H1 (cell line): ENCODE measurements around the gene SCARF1. TPM values are rescaled to one million over a fixed set of nuclear protein-coding genes. Genes with fewer than 3 reads are reported as not detected.

Experiments
- CEBPB ChIP-seq: IDR thresholded peaks from 2 replicates; pipeline ENCODE4 v1.6.1; 2012; ENCODE audit warnings: low read depth, low read length
- CHD1 ChIP-seq: IDR thresholded peaks from 2 replicates; pipeline ENCODE4 v1.6.1; 2012; ENCODE audit warnings: low read depth, low read length, improper control_type of control experiment
- NANOG ChIP-seq: IDR thresholded peaks from 2 replicates; pipeline ENCODE4 v1.6.1; 2011; ENCODE audit warnings: low read length, low read depth, mild to moderate bottlenecking, inconsistent platforms; ENCODE audit not compliant: insufficient read depth, poor library complexity, severe bottlenecking
- SP2 ChIP-seq: IDR thresholded peaks from 2 replicates; pipeline ENCODE4 v1.6.1; 2012; ENCODE audit warnings: mild to moderate bottlenecking, low read length, inconsistent platforms
- polyA plus RNA-seq, 7 experiments: library from polyadenylated mRNA; depleted of rRNA in 3 of 7; stranded (reverse) in 5 of 7; unstranded in 2 of 7; fragments of >200 nt in 5 of 7; fragments of 200-250 nt in 2 of 7; gene quantifications; 1 replicate in 5 of 7; 2 replicates in 1 of 7; 4 replicates in 1 of 7; pipeline versions ENCODE4 v1.2.1 to v1.2.3, GENCODE V29; 2011 to 2013; ENCODE audit warnings: missing spikeins in 2 of 7, mixed read lengths in 2 of 7
- total RNA-seq: library from RNA; stranded (reverse); fragmentation: NEBNext Ultra II Directional; extraction: Animal tissue kit (Norgen Biotek cat#: 25700); gene quantifications from 2 replicates; pipeline ENCODE4 v1.2.1, GENCODE V29; 2021
- TF ChIP-seq, protein P1 (sequence below), 3 experiments: IDR thresholded peaks; 1 replicate in 2 of 3; 2 replicates in 1 of 3; pipeline versions ENCODE4 v1.5.1 to v1.6.1; 2011; ENCODE audit warnings: low read length in 3 of 3, mild to moderate bottlenecking in 3 of 3, inconsistent platforms in 2 of 3, low read depth in 1 of 3, moderate library complexity in 1 of 3; ENCODE audit not compliant: insufficient read depth in 1 of 3; ENCODE audit errors: control extremely low read depth in 1 of 3
- TF ChIP-seq, protein P2 (sequence below): IDR thresholded peaks from 2 replicates; pipeline ENCODE4 v1.6.1; 2012; ENCODE audit warnings: inconsistent platforms

SCARF1 gene
- total and polyA plus RNA-seq, 2 of the 8 experiments (the other 6 are each of a cell fraction or from before 2014, with no cell fraction given), result 1.1 to 1.6 TPM

DNA sequence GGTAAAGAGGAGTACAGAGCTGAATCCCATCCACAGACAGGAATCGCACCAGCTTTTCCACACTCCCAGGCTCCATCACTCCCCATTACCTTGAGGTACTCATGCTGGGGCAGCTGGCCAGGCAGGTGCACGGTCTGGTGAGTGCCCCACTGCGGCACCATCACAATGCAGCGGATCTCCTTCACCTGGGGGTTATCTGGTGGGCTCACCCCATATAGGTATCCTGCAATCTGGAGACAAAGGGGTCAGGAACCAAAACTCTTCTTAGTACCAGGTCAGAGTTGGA, 6.0 kb upstream of the SCARF1 start (continued):
- TF ChIP-seq, protein P1, sequence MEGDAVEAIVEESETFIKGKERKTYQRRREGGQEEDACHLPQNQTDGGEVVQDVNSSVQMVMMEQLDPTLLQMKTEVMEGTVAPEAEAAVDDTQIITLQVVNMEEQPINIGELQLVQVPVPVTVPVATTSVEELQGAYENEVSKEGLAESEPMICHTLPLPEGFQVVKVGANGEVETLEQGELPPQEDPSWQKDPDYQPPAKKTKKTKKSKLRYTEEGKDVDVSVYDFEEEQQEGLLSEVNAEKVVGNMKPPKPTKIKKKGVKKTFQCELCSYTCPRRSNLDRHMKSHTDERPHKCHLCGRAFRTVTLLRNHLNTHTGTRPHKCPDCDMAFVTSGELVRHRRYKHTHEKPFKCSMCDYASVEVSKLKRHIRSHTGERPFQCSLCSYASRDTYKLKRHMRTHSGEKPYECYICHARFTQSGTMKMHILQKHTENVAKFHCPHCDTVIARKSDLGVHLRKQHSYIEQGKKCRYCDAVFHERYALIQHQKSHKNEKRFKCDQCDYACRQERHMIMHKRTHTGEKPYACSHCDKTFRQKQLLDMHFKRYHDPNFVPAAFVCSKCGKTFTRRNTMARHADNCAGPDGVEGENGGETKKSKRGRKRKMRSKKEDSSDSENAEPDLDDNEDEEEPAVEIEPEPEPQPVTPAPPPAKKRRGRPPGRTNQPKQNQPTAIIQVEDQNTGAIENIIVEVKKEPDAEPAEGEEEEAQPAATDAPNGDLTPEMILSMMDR (IDR thresholded peaks at IDR 0.05; ENCODE audit: control extremely low read depth in 1 of 3, insufficient read depth in 1 of 3, low read depth in 1 of 3, low read length in 3 of 3), result no peak
- no peak for TF ChIP-seq CEBPB
- TF ChIP-seq, protein P2, sequence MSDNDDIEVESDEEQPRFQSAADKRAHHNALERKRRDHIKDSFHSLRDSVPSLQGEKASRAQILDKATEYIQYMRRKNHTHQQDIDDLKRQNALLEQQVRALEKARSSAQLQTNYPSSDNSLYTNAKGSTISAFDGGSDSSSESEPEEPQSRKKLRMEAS, result no peak
- TF ChIP-seq SP2, result no peak
- no peak for TF ChIP-seq NANOG
- TF ChIP-seq CHD1, result no peak
